ENCODE data around the gene ACTL6B. TPM values are rescaled to one million over a fixed set of nuclear protein-coding genes. Genes with fewer than 3 reads are reported as not detected.

ACTL6B gene
- polyA plus RNA-seq, 1 of the 3 experiments (the other 2 are of a cell fraction): 0.67 TPM

DNA sequence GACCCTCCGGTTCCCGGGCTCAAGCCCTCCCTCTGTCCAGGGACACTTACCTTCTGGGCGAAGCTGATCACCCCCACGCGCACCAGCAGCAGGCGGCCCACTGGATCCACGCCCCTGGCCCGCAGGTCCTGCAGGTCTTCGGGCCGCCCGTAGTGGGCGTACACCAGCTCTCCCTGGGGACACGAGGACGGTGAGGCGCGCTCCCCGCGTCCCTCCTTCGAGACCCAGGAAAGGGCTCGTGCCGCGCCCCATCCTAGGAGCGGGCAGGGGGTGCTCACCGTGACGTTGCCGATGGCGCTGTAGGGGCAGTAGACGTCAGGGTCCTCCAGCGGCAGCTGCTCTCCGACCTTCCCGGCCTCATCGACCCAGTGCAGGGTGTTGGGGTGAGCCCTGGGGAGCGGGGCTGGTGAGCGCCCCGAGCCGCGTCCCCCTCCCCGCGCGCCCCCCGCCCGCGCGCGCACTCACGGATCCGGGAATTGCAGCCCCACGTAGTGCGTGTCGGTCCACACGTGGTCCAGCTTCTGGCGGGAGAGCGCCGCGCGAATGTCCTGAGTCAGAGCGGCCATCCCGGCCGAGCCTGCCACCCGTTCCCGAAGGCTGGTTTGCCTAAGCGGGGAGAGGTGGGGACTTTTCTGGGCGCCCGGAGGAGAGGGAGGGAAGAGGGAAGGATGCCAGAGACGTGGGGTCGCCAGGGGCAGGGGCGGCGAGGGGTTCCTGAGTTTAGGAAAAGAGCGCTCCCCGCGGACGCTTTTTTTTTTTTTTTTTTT, 23.1 kb downstream of the ACTL6B start (continued):
- TF ChIP-seq RXRA (IDR thresholded peaks at IDR 0.05; ENCODE audit: borderline replicate concordance, low read depth) (no peak), SMC3 (IDR thresholded peaks at IDR 0.05; ENCODE audit: low read depth, low read length) (peak; percentile 44), TCF12 (IDR thresholded peaks at IDR 0.05) (no peak)
- TF ChIP-seq, protein P1, sequence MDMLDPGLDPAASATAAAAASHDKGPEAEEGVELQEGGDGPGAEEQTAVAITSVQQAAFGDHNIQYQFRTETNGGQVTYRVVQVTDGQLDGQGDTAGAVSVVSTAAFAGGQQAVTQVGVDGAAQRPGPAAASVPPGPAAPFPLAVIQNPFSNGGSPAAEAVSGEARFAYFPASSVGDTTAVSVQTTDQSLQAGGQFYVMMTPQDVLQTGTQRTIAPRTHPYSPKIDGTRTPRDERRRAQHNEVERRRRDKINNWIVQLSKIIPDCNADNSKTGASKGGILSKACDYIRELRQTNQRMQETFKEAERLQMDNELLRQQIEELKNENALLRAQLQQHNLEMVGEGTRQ (IDR thresholded peaks at IDR 0.05; ENCODE audit: borderline replicate concordance, low read depth, low read length): no peak

DNA sequence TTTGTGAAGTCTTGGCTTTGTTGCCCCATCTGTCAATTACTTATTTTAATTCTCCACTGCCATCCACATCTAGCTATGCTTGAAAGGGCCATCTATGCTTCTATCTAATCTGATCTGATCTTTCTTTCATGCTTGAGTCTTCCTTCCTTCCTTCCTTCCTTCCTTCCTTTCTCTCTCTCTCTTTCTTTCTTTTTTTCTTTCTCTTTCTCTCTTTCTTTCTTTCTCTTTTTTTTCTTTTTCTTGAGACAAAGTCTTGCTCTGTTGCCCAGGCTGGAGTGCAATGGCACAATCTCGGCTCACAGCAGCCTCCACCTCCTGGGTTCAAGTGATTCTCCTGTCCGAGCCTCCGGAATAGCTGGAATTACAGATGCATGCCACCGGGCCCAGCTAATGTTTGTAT, 26.2 kb downstream of the ACTL6B start:
- peaks cover 10% of the 10 kb centered on the region for H3F3A ChIP-seq (replicated peaks; ENCODE audit: insufficient read depth)
- CTCF ChIA-PET: interaction anchor here (0.9 to 9.0 kb wide), 14 partner anchors 9 to 95 kb away, joined by 3 to 101 read pairs (median 7); partner anchors contain the start of genes ACTL6B, EPO, MOSPD3 and POP7
- H3K4me2 ChIP-seq: no peak overlapping the region
- no peak overlapping the region for H2AFZ ChIP-seq (ENCODE audit: low read depth)
- H3K79me2 ChIP-seq (ENCODE audit: insufficient read depth): no peaks in the 10 kb centered on the region
- H3K27ac ChIP-seq (ENCODE audit: low read depth in 2 of 2, low read length in 1 of 2): no peak overlapping the region
- peaks cover 6 to 16% of the 10 kb centered on the region in 2 experiments; a peak in 1 of 4 replicates for H3K4me1 ChIP-seq (ENCODE audit: control insufficient read depth in 1 of 2, insufficient read depth in 2 of 2, low read depth in 1 of 2, low read length in 1 of 2)
- H3K9me2 ChIP-seq: no peaks in the 10 kb centered on the region
- no peak for DNase-seq
- no peak overlapping the region for H3K4me3 ChIP-seq (ENCODE audit: low read depth in 2 of 2, low read length in 1 of 2)
- H3K9ac ChIP-seq: no peak overlapping the region
- TF ChIP-seq MEF2A (IDR thresholded peaks at IDR 0.05; ENCODE audit: borderline replicate concordance, low read depth) (no peak), YY1 (IDR thresholded peaks at IDR 0.05; ENCODE audit: low read depth) (no peak), MXI1 (IDR thresholded peaks at IDR 0.05; ENCODE audit: low read depth, low read length) (no peak), FOSL2 (IDR thresholded peaks at IDR 0.05; ENCODE audit: borderline replicate concordance, low read depth) (no peak), RAD21 (IDR thresholded peaks at IDR 0.05; ENCODE audit: low read length) (no peak), POLR2AphosphoS5 (IDR thresholded peaks at IDR 0.05; ENCODE audit: low read depth, low read length) (no peak), EP300 (IDR thresholded peaks at IDR 0.05; ENCODE audit: borderline replicate concordance in 1 of 2, low read depth in 1 of 2, low read length in 1 of 2) (no peak), EZH2phosphoT487 (IDR thresholded peaks at IDR 0.05; ENCODE audit: borderline replicate concordance, low read depth) (no peak)
- TF ChIP-seq, protein P2, sequence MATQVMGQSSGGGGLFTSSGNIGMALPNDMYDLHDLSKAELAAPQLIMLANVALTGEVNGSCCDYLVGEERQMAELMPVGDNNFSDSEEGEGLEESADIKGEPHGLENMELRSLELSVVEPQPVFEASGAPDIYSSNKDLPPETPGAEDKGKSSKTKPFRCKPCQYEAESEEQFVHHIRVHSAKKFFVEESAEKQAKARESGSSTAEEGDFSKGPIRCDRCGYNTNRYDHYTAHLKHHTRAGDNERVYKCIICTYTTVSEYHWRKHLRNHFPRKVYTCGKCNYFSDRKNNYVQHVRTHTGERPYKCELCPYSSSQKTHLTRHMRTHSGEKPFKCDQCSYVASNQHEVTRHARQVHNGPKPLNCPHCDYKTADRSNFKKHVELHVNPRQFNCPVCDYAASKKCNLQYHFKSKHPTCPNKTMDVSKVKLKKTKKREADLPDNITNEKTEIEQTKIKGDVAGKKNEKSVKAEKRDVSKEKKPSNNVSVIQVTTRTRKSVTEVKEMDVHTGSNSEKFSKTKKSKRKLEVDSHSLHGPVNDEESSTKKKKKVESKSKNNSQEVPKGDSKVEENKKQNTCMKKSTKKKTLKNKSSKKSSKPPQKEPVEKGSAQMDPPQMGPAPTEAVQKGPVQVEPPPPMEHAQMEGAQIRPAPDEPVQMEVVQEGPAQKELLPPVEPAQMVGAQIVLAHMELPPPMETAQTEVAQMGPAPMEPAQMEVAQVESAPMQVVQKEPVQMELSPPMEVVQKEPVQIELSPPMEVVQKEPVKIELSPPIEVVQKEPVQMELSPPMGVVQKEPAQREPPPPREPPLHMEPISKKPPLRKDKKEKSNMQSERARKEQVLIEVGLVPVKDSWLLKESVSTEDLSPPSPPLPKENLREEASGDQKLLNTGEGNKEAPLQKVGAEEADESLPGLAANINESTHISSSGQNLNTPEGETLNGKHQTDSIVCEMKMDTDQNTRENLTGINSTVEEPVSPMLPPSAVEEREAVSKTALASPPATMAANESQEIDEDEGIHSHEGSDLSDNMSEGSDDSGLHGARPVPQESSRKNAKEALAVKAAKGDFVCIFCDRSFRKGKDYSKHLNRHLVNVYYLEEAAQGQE (IDR thresholded peaks at IDR 0.05; ENCODE audit: low read depth, low read length): no peak
- TF ChIP-seq, protein P3, sequence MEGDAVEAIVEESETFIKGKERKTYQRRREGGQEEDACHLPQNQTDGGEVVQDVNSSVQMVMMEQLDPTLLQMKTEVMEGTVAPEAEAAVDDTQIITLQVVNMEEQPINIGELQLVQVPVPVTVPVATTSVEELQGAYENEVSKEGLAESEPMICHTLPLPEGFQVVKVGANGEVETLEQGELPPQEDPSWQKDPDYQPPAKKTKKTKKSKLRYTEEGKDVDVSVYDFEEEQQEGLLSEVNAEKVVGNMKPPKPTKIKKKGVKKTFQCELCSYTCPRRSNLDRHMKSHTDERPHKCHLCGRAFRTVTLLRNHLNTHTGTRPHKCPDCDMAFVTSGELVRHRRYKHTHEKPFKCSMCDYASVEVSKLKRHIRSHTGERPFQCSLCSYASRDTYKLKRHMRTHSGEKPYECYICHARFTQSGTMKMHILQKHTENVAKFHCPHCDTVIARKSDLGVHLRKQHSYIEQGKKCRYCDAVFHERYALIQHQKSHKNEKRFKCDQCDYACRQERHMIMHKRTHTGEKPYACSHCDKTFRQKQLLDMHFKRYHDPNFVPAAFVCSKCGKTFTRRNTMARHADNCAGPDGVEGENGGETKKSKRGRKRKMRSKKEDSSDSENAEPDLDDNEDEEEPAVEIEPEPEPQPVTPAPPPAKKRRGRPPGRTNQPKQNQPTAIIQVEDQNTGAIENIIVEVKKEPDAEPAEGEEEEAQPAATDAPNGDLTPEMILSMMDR (IDR thresholded peaks at IDR 0.05): no peak
- TF ChIP-seq, protein P4, sequence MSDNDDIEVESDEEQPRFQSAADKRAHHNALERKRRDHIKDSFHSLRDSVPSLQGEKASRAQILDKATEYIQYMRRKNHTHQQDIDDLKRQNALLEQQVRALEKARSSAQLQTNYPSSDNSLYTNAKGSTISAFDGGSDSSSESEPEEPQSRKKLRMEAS (IDR thresholded peaks at IDR 0.05; ENCODE audit: low read depth): no peak
- TF ChIP-seq, protein P1 (IDR thresholded peaks at IDR 0.05; ENCODE audit: borderline replicate concordance, low read depth, low read length): no peak
- TF ChIP-seq, protein P5, sequence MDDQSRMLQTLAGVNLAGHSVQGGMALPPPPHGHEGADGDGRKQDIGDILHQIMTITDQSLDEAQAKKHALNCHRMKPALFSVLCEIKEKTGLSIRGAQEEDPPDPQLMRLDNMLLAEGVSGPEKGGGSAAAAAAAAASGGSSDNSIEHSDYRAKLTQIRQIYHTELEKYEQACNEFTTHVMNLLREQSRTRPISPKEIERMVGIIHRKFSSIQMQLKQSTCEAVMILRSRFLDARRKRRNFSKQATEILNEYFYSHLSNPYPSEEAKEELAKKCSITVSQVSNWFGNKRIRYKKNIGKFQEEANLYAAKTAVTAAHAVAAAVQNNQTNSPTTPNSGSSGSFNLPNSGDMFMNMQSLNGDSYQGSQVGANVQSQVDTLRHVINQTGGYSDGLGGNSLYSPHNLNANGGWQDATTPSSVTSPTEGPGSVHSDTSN (IDR thresholded peaks at IDR 0.05): no peak
- POLR2A ChIA-PET: interaction anchor here (0.6 to 1.3 kb wide), 5 partner anchors 15 to 50 kb away, joined by 3 to 5 read pairs (median 3); no protein-coding TSS in a partner anchor
- WGBS (ENCODE audit: low lambda C conversion rate): 92% methylated on average over 4 of the region's 4 CpGs
- H3K36me3 ChIP-seq (replicated peaks in 1 of 2; ENCODE audit: control insufficient read depth in 1 of 2, insufficient read depth in 2 of 2, low read length in 1 of 2): no peaks in the 10 kb centered on the region
- H3K9me3 ChIP-seq: no peaks in the 10 kb centered on the region
- H4K20me1 ChIP-seq (ENCODE audit: insufficient read depth): no peaks in the 10 kb centered on the region
- H3K27me3 ChIP-seq (ENCODE audit: insufficient read depth): no peaks in the 10 kb centered on the region
